ENCODE measurements around the gene CERS2.

Gene CERS2

DNA sequence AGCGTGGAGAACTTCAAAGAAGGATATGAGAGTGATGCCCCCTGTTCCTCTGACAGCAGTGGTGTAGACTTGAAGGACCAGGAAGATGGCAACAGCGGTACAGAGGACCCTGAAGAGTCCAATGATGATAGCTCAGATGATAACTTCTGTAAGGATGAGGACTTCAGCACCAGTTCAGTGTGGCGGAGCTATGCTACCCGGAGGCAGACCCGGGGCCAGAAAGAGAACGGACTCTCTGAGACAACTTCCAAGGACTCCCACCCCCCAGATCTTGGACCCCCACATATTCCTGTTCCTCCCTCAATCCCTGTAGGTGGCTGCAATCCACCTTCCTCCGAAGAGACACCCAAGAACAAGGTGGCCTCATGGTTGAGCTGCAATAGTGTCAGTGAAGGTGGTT, 14.0 kb downstream of the CERS2 start:
- no peaks in the 10 kb centered on the region for H3K4me1 ChIP-seq (ENCODE audit: control insufficient read depth, insufficient read depth, low read length)
- H3K36me3 ChIP-seq (ENCODE audit: control insufficient read depth in 2 of 2, insufficient read depth in 1 of 2, low read length in 2 of 2): peaks cover 41 to 87% of the 10 kb centered on the region in 2 experiments
- ChIA-PET CTCF (interaction anchor here (0.9 to 1.0 kb wide), 2 partner anchors 10 to 18 kb away, joined by 3 to 5 read pairs; no protein-coding TSS in a partner anchor), POLR2A (no interaction called here)
- no peak overlapping the region for H3K4me3 ChIP-seq (ENCODE audit: low read depth, low read length)
- no peak overlapping the region for H3K27ac ChIP-seq (ENCODE audit: extremely low read depth, low read depth, low read length)
- TF ChIP-seq, protein P1, sequence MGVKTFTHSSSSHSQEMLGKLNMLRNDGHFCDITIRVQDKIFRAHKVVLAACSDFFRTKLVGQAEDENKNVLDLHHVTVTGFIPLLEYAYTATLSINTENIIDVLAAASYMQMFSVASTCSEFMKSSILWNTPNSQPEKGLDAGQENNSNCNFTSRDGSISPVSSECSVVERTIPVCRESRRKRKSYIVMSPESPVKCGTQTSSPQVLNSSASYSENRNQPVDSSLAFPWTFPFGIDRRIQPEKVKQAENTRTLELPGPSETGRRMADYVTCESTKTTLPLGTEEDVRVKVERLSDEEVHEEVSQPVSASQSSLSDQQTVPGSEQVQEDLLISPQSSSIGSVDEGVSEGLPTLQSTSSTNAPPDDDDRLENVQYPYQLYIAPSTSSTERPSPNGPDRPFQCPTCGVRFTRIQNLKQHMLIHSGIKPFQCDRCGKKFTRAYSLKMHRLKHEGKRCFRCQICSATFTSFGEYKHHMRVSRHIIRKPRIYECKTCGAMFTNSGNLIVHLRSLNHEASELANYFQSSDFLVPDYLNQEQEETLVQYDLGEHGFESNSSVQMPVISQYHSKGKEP (tag by site-specific recombination; IDR thresholded peaks at IDR 0.05): no peak
- TF ChIP-seq ZNF514 (tag by site-specific recombination; IDR thresholded peaks at IDR 0.05) (no peak), ZNF670 (tag by site-specific recombination; IDR thresholded peaks at IDR 0.05; ENCODE audit: low read depth) (no peak), KLF10 (tag by site-specific recombination; IDR thresholded peaks at IDR 0.05) (no peak), GLI4 (tag by site-specific recombination; IDR thresholded peaks at IDR 0.05) (no peak), YY1 (tag by site-specific recombination; IDR thresholded peaks at IDR 0.05) (no peak), SALL2 (tag by site-specific recombination; IDR thresholded peaks at IDR 0.05; ENCODE audit: borderline replicate concordance) (no peak), ZNF785 (tag by site-specific recombination; IDR thresholded peaks at IDR 0.05) (no peak), ZNF175 (tag by site-specific recombination; IDR thresholded peaks at IDR 0.05) (no peak), ZNF701 (tag by site-specific recombination; IDR thresholded peaks at IDR 0.05) (no peak), ZNF10 (tag by site-specific recombination; IDR thresholded peaks at IDR 0.05) (no peak), HOXD13 (CRISPR knock-in tag; IDR thresholded peaks at IDR 0.05; ENCODE audit: borderline replicate concordance) (no peak), PATZ1 (tag by site-specific recombination; IDR thresholded peaks at IDR 0.05) (no peak), ZNF398 (tag by site-specific recombination; IDR thresholded peaks at IDR 0.05) (no peak), CTCF (tag by site-specific recombination; IDR thresholded peaks at IDR 0.05) (no peak), ZNF664 (tag by site-specific recombination; IDR thresholded peaks at IDR 0.05) (no peak), KLF1 (tag by site-specific recombination; IDR thresholded peaks at IDR 0.05) (no peak)
- TF ChIP-seq, protein P2, sequence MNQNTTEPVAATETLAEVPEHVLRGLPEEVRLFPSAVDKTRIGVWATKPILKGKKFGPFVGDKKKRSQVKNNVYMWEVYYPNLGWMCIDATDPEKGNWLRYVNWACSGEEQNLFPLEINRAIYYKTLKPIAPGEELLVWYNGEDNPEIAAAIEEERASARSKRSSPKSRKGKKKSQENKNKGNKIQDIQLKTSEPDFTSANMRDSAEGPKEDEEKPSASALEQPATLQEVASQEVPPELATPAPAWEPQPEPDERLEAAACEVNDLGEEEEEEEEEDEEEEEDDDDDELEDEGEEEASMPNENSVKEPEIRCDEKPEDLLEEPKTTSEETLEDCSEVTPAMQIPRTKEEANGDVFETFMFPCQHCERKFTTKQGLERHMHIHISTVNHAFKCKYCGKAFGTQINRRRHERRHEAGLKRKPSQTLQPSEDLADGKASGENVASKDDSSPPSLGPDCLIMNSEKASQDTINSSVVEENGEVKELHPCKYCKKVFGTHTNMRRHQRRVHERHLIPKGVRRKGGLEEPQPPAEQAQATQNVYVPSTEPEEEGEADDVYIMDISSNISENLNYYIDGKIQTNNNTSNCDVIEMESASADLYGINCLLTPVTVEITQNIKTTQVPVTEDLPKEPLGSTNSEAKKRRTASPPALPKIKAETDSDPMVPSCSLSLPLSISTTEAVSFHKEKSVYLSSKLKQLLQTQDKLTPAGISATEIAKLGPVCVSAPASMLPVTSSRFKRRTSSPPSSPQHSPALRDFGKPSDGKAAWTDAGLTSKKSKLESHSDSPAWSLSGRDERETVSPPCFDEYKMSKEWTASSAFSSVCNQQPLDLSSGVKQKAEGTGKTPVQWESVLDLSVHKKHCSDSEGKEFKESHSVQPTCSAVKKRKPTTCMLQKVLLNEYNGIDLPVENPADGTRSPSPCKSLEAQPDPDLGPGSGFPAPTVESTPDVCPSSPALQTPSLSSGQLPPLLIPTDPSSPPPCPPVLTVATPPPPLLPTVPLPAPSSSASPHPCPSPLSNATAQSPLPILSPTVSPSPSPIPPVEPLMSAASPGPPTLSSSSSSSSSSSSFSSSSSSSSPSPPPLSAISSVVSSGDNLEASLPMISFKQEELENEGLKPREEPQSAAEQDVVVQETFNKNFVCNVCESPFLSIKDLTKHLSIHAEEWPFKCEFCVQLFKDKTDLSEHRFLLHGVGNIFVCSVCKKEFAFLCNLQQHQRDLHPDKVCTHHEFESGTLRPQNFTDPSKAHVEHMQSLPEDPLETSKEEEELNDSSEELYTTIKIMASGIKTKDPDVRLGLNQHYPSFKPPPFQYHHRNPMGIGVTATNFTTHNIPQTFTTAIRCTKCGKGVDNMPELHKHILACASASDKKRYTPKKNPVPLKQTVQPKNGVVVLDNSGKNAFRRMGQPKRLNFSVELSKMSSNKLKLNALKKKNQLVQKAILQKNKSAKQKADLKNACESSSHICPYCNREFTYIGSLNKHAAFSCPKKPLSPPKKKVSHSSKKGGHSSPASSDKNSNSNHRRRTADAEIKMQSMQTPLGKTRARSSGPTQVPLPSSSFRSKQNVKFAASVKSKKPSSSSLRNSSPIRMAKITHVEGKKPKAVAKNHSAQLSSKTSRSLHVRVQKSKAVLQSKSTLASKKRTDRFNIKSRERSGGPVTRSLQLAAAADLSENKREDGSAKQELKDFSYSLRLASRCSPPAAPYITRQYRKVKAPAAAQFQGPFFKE (tag by site-specific recombination; IDR thresholded peaks at IDR 0.05; ENCODE audit: borderline replicate concordance): no peak
- H3K9me3 ChIP-seq (ENCODE audit: control insufficient read depth, insufficient read depth, low read depth, low read length): no peaks in the 10 kb centered on the region

Measured in HEK293 (cell line).